Central memory CD8-positive, alpha-beta T cell (primary cell): Measurements from ENCODE around the gene COL16A1.

ENCODE experiments used
- ATAC-seq: fragments of 150-1000 bp; cut with Tn5 transposase; replicated peaks from 2 replicates; pipeline ENCODE4 v1.10.0; 2022; ENCODE audit warnings: mild to moderate bottlenecking, moderate FRiP score, moderate number of reproducible peaks; ENCODE audit not compliant: poor library complexity, severe bottlenecking; ENCODE audit errors: extremely low read depth
- DNase-seq, 2 donors: peaks; one replicate each; pipeline ENCODE4 v3.0.0; 2021; ENCODE audit warnings: low spot score in 2 of 2
- H3K27ac Mint-ChIP-seq: one replicate; pipeline ENCODE4 v1.8.0; 2022; ENCODE audit warnings: low read depth, mild to moderate bottlenecking, moderate library complexity, mixed read lengths
- H3K27me3 Mint-ChIP-seq: one replicate; pipeline ENCODE4 v1.8.0; 2022; ENCODE audit warnings: mixed read lengths
- H3K36me3 Mint-ChIP-seq: one replicate; pipeline ENCODE4 v1.8.0; 2022; ENCODE audit warnings: mild to moderate bottlenecking, moderate library complexity, mixed read lengths; ENCODE audit not compliant: insufficient read depth
- H3K4me1 Mint-ChIP-seq: one replicate; pipeline ENCODE4 v1.8.0; 2022; ENCODE audit warnings: mixed read lengths
- H3K4me3 Mint-ChIP-seq: one replicate; pipeline ENCODE4 v1.8.0; 2022; ENCODE audit warnings: mild to moderate bottlenecking, moderate library complexity, mixed read lengths
- H3K9me3 Mint-ChIP-seq: one replicate; pipeline ENCODE4 v1.8.0; 2022; ENCODE audit warnings: mixed read lengths

Gene COL16A1

DNA sequence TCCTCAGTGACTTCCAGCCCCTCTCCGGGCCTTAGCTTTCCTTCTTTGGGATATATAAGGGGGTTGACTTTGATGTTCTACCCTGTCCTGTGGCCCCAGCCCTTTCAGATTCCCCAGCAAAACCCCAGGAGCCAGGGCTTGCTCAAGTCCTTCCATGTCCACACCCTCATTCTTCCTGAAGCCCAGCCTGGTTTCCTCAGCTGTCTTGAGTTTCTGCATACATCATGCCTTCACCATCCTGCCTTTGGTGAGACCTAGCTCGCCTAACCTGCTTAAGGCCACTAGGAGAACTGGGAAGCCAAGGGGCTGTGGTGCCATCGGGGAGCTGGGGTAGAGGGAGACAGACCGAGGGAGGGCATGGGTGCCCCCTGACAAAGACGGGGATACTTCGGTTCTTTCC lies 42.0 kb downstream of the COL16A1 start:
- ATAC-seq: no peak
- Mint-ChIP-seq H3K27ac (no peak overlapping the region), H3K36me3 (peaks cover 3% of the 10 kb centered on the region), H3K9me3 (no peaks in the 10 kb centered on the region), H3K4me3 (no peak overlapping the region), H3K27me3 (peaks cover 14% of the 10 kb centered on the region), H3K4me1 (no peaks in the 10 kb centered on the region)
- no peak for DNase-seq

DNA sequence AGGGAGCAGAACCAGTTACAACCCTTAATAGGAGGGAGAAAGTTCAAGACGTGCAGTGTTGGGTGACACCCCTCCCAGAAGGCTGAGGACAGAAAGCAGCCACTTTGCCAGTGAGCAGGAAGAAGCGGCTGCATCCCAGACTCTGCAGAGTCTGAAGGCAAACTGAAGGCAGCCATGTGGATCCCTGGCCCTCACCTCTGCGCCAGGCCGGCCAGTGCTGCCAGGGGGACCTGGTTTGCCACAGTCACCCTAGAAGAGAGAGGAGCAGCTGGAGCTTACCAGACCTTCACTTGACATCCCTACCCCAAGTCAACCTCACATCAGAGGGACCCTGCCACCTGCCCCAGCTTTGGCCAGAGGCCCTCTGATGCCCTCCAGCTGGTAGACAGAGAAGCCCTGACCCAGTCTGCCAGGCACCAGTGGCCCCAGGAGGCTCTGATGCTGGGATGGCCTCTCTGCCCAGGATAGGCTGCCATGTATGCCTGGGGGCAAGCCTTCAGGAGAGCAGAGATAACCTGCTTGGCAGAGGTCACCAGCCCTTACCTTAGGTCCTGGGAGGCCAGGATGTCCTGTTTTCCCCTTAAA lies 42.9 kb downstream of the COL16A1 start:
- Mint-ChIP-seq H3K27me3 (peaks cover 15% of the 10 kb centered on the region), H3K27ac (no peak overlapping the region), H3K9me3 (no peaks in the 10 kb centered on the region), H3K4me3 (no peak overlapping the region), H3K36me3 (peaks cover 3% of the 10 kb centered on the region), H3K4me1 (no peaks in the 10 kb centered on the region)
- no peak for ATAC-seq
- DNase-seq: no peak

DNA sequence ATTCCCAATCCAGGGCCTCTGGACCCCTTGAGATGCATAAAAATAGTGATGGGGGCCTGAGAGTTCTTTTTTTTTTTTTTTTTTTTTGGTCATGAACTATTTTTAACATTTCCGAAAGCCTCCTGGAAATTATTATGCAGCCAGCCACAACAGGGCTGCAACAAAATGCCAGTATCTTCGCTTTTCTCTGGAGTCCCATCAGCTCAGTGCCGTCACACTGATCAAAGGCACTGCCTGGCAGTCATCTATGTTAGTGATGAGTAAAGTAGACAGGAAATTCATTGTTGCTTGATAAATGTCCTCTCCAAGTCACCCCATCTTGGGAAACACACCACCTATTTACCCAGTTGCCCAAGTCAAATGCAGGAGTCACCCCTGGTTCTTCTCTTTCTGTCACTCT lies 43.9 kb downstream of the COL16A1 start:
- H3K36me3 Mint-ChIP-seq: peaks cover 3% of the 10 kb centered on the region
- H3K27me3 Mint-ChIP-seq: peaks cover 15% of the 10 kb centered on the region
- DNase-seq (no peak), ATAC-seq (no peak)
- H3K9me3 Mint-ChIP-seq: no peaks in the 10 kb centered on the region
- H3K4me3 Mint-ChIP-seq: no peak overlapping the region
- H3K4me1 Mint-ChIP-seq: no peaks in the 10 kb centered on the region
- no peak overlapping the region for H3K27ac Mint-ChIP-seq

DNA sequence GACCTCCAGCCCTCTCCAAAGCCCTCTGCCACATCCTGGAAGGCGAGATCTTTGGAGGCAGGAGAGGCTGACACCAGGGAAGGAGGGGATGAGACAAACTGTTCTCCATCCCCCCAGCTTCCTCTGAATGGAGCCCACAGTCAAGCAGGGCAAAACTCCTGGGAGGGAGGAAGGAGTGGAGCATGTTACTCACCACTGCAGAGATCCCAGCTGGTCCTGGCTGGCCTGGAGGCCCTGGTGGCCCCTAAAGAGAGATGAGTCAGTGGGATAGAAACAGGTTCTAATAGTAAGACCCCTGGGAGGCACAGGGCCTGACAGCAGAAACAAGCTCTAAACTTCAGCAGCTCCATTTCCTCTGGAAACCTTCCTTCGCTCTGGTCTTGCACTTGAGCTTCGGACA lies 45.1 kb downstream of the COL16A1 start:
- peaks cover 3% of the 10 kb centered on the region for H3K36me3 Mint-ChIP-seq
- H3K27me3 Mint-ChIP-seq: peaks cover 15% of the 10 kb centered on the region
- no peaks in the 10 kb centered on the region for H3K4me1 Mint-ChIP-seq
- H3K27ac Mint-ChIP-seq: no peak overlapping the region
- H3K4me3 Mint-ChIP-seq: no peak overlapping the region
- DNase-seq: no peak
- no peak for ATAC-seq
- no peaks in the 10 kb centered on the region for H3K9me3 Mint-ChIP-seq

DNA sequence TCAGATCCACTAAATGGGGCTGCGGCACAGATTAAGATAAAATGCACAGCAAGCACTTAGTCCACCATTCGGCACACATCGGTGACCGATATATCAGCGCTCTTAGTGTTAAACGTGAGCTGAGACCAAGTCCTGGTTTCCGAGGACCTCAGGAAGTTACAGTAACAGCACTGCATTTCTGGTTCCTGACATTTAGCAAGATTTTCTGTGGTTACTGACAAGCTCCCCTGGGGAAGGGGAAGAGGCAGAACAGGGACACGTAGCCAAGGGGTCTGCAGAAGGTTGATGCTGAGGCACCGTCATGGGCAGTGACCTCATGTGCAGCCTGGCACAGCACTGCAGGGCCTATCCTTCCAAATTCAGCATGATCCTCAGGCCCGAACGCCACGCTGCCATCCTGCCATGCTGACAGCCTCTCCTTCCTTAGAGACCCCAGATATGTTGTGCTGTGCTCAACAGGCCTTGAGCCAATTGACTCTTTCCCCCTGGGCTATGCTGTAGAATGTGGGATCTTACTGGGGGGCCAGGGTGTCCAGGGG lies 45.8 kb downstream of the COL16A1 start:
- DNase-seq: no peak
- no peak overlapping the region for H3K4me3 Mint-ChIP-seq
- no peaks in the 10 kb centered on the region for H3K9me3 Mint-ChIP-seq
- no peaks in the 10 kb centered on the region for H3K4me1 Mint-ChIP-seq
- H3K27me3 Mint-ChIP-seq: peaks cover 15% of the 10 kb centered on the region
- H3K27ac Mint-ChIP-seq: no peak overlapping the region
- no peak for ATAC-seq
- H3K36me3 Mint-ChIP-seq: peaks cover 3% of the 10 kb centered on the region

DNA sequence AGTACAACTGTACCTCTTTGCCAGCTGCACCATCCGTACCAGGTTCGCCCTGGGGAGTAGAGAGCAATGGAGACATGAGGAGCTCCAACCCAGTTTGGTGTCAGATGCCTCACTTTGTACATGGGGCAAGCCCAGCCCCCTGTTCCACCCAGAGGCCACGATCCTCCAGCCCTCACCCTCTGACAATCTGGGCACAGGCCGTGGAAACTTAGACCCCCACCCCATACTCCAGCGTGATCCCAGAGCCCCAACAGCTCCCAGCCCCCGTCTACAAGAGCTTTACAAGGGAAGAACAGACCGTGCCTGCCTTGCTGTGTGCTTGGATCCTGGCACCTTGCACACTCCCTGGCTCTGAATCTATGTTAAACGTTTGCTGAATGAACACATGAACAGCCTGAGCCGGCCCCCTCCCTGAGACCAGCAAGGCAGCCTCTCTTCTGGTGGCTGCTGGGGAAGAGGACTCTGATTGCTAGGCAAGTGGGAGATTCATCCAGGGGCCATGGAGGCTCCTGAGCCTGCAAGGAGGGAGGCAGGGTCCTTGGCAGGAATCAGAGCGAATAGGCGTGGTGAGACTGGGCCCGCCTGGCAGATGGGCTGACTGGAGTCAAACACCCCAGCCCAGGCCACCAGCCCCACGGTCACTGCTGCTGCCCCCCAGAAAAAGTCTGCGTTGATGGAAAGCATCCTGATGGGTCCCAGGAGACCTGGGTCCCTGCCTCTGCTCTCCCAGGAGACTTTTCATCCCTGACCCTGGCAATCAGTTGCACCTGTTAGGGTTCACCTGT lies 46.6 kb downstream of the COL16A1 start:
- Mint-ChIP-seq H3K27ac (no peak overlapping the region), H3K27me3 (peaks cover 15% of the 10 kb centered on the region), H3K36me3 (peaks cover 3% of the 10 kb centered on the region), H3K4me1 (no peaks in the 10 kb centered on the region), H3K4me3 (no peak overlapping the region), H3K9me3 (no peaks in the 10 kb centered on the region)
- DNase-seq: no peak
- ATAC-seq: no peak

DNA sequence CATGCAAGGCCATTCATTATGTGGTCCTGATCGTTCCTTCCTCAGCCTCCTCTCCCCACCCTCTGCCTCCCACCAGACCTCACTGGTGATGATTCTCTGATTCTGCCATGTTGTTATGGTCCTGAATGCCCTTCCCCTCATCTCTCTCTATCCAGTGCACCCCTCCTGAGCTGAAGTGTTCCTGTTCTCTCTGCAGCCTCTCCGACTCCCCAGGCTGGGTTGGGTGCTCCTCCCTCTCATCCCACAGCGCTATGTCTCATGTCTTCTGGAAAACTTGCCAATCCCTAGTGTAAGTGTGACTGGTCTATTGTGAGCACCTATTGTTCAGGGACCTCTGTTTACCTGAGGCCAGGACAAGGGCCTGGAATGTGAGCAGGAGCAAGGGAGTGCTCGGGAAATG lies 48.1 kb downstream of the COL16A1 start:
- no peak overlapping the region for H3K4me3 Mint-ChIP-seq
- no peak overlapping the region for H3K27ac Mint-ChIP-seq
- no peak for ATAC-seq

DNA sequence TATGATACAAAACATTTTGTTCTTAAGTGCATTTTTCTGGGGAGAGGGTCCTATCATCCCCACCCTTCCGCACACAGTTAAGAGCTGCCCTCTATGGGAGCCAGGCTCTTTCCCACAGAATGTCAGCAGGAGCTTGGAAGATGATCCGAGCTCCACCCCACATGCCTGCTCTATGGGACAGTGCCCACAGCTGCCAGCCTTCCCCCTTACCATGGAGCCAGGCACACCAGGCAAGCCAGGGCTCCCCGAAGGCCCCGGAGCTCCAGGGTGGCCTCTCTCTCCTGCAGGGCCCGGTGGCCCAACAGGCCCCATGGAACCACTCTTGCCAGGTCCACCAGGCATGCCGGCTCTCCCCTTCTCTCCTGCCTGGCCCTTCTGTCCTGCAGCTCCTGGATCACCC lies 48.7 kb downstream of the COL16A1 start:
- no peaks in the 10 kb centered on the region for H3K9me3 Mint-ChIP-seq
- ATAC-seq (no peak), DNase-seq (no peak)
- H3K27me3 Mint-ChIP-seq: peaks cover 15% of the 10 kb centered on the region
- H3K27ac Mint-ChIP-seq: no peak overlapping the region
- H3K36me3 Mint-ChIP-seq: peaks cover 3% of the 10 kb centered on the region
- no peaks in the 10 kb centered on the region for H3K4me1 Mint-ChIP-seq
- no peak overlapping the region for H3K4me3 Mint-ChIP-seq

More for the DNA sequence above, 48.1 kb downstream of the COL16A1 start:
- Mint-ChIP-seq H3K4me1 (no peaks in the 10 kb centered on the region), H3K27me3 (peaks cover 15% of the 10 kb centered on the region), H3K9me3 (no peaks in the 10 kb centered on the region), H3K36me3 (peaks cover 3% of the 10 kb centered on the region)
- no peak for DNase-seq

DNA sequence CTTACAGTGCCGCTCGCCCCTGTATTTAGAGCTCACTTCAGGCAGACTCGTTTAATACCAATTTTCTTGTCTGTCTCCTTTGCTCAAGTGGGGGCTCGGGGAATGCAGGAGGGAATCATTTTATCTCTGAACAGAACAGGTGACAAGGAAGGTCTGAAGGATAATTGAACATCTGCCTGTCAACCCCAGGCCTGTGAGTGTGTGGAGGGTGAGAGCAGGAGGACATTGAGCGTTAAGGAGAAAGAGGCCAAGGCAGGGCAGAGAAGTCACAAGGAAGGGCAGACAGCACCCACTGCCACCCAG lies 49.4 kb downstream of the COL16A1 start:
- Mint-ChIP-seq H3K9me3 (no peaks in the 10 kb centered on the region), H3K36me3 (peaks cover 4% of the 10 kb centered on the region), H3K27ac (no peak overlapping the region), H3K4me3 (no peak overlapping the region), H3K27me3 (peaks cover 15% of the 10 kb centered on the region), H3K4me1 (no peaks in the 10 kb centered on the region)
- DNase-seq: no peak
- ATAC-seq: no peak

DNA sequence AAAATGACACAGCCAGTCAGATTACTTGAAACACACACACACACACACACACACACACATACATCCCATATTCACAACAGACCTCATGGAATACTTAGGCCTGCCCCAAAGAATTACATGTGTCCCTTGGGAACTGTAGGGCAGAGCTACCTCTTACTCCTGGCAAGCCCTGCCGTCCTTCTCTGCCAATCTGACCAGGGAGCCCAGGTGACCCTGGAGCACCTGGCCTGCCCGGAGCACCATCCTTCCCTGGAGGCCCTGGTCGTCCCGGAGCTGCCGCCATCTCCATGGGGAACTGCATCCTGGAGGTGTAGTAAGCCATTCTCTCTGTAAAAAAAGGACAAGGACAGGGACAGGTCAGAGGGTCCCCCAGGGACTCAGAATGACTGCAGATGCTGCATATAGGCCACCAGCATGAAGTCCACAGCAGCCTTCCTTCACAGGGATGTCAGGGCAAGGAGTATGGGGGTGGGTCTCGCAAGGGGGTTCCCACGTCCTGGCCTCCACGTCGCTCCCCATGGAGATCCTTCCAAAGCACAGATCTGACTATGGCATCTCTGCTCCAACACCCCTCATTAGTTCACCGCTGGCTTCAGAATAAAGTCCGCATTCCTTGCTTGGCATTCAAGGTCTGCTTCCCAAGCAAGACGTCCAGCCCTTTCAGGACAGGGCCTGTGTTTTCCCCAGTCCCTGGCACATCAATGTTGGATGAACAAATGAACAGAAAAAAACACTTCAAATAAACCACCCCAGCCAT lies 49.9 kb downstream of the COL16A1 start:
- no peak overlapping the region for H3K4me3 Mint-ChIP-seq
- H3K36me3 Mint-ChIP-seq: peaks cover 4% of the 10 kb centered on the region
- peaks cover 15% of the 10 kb centered on the region for H3K27me3 Mint-ChIP-seq
- no peak for DNase-seq
- no peaks in the 10 kb centered on the region for H3K9me3 Mint-ChIP-seq
- peak overlapping the region; percentile 32 for H3K27ac Mint-ChIP-seq
- no peak for ATAC-seq
- no peaks in the 10 kb centered on the region for H3K4me1 Mint-ChIP-seq

DNA sequence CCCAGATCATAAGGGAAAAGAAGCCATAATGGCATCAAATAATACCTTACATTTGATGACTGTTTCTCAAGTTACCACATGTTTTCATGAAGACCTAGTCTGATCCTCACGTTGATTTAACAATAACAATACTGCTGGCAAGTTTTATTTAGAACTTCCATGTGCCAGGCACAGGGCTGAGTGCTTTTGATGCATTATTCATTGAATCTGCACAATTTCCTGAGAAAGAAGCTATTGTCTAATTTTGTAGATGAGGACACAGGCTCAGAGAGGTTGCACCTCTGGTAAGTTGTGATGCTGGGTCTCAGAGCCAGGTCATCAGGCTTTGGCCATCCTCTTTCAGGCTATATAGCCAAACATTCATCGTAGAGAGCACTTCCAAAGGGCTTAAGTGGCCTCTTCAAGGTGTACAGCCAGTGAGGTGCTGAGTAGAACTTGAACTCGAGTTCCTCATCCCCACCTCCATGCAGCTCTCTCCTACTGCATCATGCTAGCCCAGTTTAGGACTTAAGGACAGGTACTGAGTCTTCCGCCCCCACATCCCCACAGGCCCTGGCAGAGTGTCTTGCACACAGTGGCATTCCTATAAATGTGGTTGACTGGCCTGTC lies 50.8 kb downstream of the COL16A1 start:
- DNase-seq: no peak
- Mint-ChIP-seq H3K27ac (no peak overlapping the region), H3K27me3 (peaks cover 12% of the 10 kb centered on the region), H3K4me3 (no peak overlapping the region), H3K36me3 (peaks cover 3% of the 10 kb centered on the region), H3K4me1 (no peaks in the 10 kb centered on the region), H3K9me3 (no peaks in the 10 kb centered on the region)
- ATAC-seq: no peak

DNA sequence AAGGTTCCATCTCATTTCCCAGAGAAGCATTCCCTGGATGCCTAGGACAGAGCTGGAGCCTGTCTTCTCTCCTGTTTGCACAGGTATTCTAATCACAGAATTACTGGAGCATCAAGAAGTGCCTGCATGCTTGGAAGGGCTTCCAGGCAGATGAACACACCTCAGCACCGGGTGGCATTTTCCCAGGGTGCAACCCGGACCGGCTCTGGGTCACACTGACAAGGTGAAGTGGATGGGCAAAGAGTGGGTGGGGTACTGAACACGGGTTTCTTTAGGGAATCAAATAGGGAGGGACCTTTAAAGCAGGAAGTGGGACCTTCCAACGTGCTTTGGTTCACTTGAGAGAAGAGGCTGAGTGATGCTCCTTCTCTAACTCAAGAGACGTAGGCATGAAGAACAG lies 52.1 kb downstream of the COL16A1 start:
- peaks cover 2% of the 10 kb centered on the region for H3K36me3 Mint-ChIP-seq
- H3K4me1 Mint-ChIP-seq: peaks cover 8% of the 10 kb centered on the region
- ATAC-seq: no peak
- no peak overlapping the region for H3K27ac Mint-ChIP-seq
- no peak overlapping the region for H3K4me3 Mint-ChIP-seq
- peaks cover under 1% of the 10 kb centered on the region for H3K27me3 Mint-ChIP-seq
- DNase-seq: no peak
- no peaks in the 10 kb centered on the region for H3K9me3 Mint-ChIP-seq
